ENCODE results near the gene TENT5C. TPM values are rescaled to one million over a fixed set of nuclear protein-coding genes. Genes with fewer than 3 reads are reported as not detected.

TENT5C gene
- total RNA-seq, 1 experiment from 2014 or later, result 1.4 TPM

GRCh38 chr1:117628343-117628742 is 22.5 kb downstream of the TENT5C start:
- H3K9me3 ChIP-seq (ENCODE audit: control insufficient read depth in 1 of 2, insufficient read depth in 1 of 2, low read depth in 1 of 2, low read length in 2 of 2), result no peaks in the 10 kb centered on the region
- CTCF ChIA-PET, result no interaction called here
- TF ChIP-seq SIN3A (IDR thresholded peaks at IDR 0.05; ENCODE audit: low read depth) (no peak), YY1 (IDR thresholded peaks at IDR 0.05; ENCODE audit: extremely low read depth, insufficient replicate concordance, low read depth, low read length) (no peak), CBX3 (IDR thresholded peaks at IDR 0.05; ENCODE audit: low read depth) (no peak)

GRCh38 chr1:117629625-117630422 is 24.0 kb downstream of the TENT5C start:
- no peaks in the 10 kb centered on the region for H3K9me3 ChIP-seq (ENCODE audit: control insufficient read depth in 1 of 2, insufficient read depth in 1 of 2, low read depth in 1 of 2, low read length in 2 of 2)
- no peaks in the 10 kb centered on the region for H4K20me1 ChIP-seq (ENCODE audit: insufficient read depth)
- no peak for ATAC-seq
- intact Hi-C loops (cut with micrococcal nuclease), result no loop called here
- no peaks in the 10 kb centered on the region; the same call in 1 of the 2 replicates for H3K27me3 ChIP-seq (ENCODE audit: insufficient read depth, low read length)
- RAD21 ChIA-PET (ENCODE audit: low non-redundant PET in 1 of 2, low total read pairs in 2 of 2, uncharacterized antibody in 2 of 2, unreplicated experiment in 2 of 2), result no interaction called here
- no peaks in the 10 kb centered on the region for H3K4me1 ChIP-seq (ENCODE audit: control insufficient read depth in 1 of 2, insufficient read depth in 2 of 2, low read length in 2 of 2)
- POLR2A ChIA-PET, result no interaction called here
- no peaks in the 10 kb centered on the region for H3K36me3 ChIP-seq (ENCODE audit: control insufficient read depth in 1 of 2, insufficient read depth in 2 of 2, low read length in 2 of 2)
- no peak overlapping the region for H3K27ac ChIP-seq (ENCODE audit: low read depth, low read length)
- no peak overlapping the region for H3K4me2 ChIP-seq (ENCODE audit: low read length)
- no peak overlapping the region for H3K4me3 ChIP-seq (replicated peaks in 1 of 2; ENCODE audit: low read depth in 1 of 2, low read length in 2 of 2)
- H3K79me2 ChIP-seq (ENCODE audit: insufficient read depth, low read length), result no peaks in the 10 kb centered on the region
- CTCF ChIA-PET, result no interaction called here
- no peak overlapping the region for H2AFZ ChIP-seq (ENCODE audit: low read depth, low read length, poor library complexity, severe bottlenecking)
- BruUV-seq (replicated peaks), result no TSS peak
- H3K9ac ChIP-seq (ENCODE audit: low read length), result no peak overlapping the region
- H3K9me2 ChIP-seq (ENCODE audit: insufficient read depth), result no peaks in the 10 kb centered on the region
- no peak for DNase-seq (ENCODE audit: low read depth, low spot score)
- TF ChIP-seq EZH2phosphoT487 (IDR thresholded peaks at IDR 0.05; ENCODE audit: borderline replicate concordance), result no peak
- TF ChIP-seq EGR1 (IDR thresholded peaks at IDR 0.05; ENCODE audit: low read depth), result no peak
- TF ChIP-seq REST (IDR thresholded peaks at IDR 0.05; ENCODE audit: low read depth), result no peak
- no peak for TF ChIP-seq YY1 (IDR thresholded peaks at IDR 0.05; ENCODE audit: extremely low read depth, insufficient replicate concordance, low read depth, low read length)
- no peak for TF ChIP-seq ZBTB33 (IDR thresholded peaks at IDR 0.05; ENCODE audit: extremely low read depth, insufficient replicate concordance, low read length)
- no peak for TF ChIP-seq TCF7L2 (IDR thresholded peaks at IDR 0.05; ENCODE audit: borderline replicate concordance, extremely low read depth, insufficient read depth, insufficient read length)
- TF ChIP-seq POLR2A (IDR thresholded peaks at IDR 0.05; ENCODE audit: borderline replicate concordance, extremely low read depth, insufficient read depth, insufficient read length), result no peak
- TF ChIP-seq FOSL1 (IDR thresholded peaks at IDR 0.05; ENCODE audit: low read depth), result no peak
- TF ChIP-seq SP1 (IDR thresholded peaks at IDR 0.05; ENCODE audit: low read depth), result no peak
- TF ChIP-seq SRF (IDR thresholded peaks at IDR 0.05; ENCODE audit: low read depth), result no peak
- TF ChIP-seq JUND (IDR thresholded peaks at IDR 0.05), result no peak

More at GRCh38 chr1:117628343-117628742, 22.5 kb downstream of the TENT5C start:
- intact Hi-C loops (cut with micrococcal nuclease), result no loop called here
- RAD21 ChIA-PET (ENCODE audit: low non-redundant PET in 1 of 2, low total read pairs in 2 of 2, uncharacterized antibody in 2 of 2, unreplicated experiment in 2 of 2), result no interaction called here
- H3K36me3 ChIP-seq (ENCODE audit: control insufficient read depth in 1 of 2, insufficient read depth in 2 of 2, low read length in 2 of 2), result no peaks in the 10 kb centered on the region
- POLR2A ChIA-PET, result no interaction called here
- no peaks in the 10 kb centered on the region; the same call in 1 of the 2 replicates for H3K27me3 ChIP-seq (ENCODE audit: insufficient read depth, low read length)
- no peak overlapping the region for H3K27ac ChIP-seq (ENCODE audit: low read depth, low read length)
- no TSS peak for BruUV-seq (replicated peaks)
- H3K9ac ChIP-seq (ENCODE audit: low read length), result no peak overlapping the region
- no peak overlapping the region for H3K4me2 ChIP-seq (ENCODE audit: low read length)
- no peak overlapping the region for H2AFZ ChIP-seq (ENCODE audit: low read depth, low read length, poor library complexity, severe bottlenecking)
- no peaks in the 10 kb centered on the region for H3K79me2 ChIP-seq (ENCODE audit: insufficient read depth, low read length)
- ATAC-seq (no peak), DNase-seq (ENCODE audit: low read depth, low spot score) (no peak)
- no peaks in the 10 kb centered on the region for H3K4me1 ChIP-seq (ENCODE audit: control insufficient read depth in 1 of 2, insufficient read depth in 2 of 2, low read length in 2 of 2)
- no peaks in the 10 kb centered on the region for H3K9me2 ChIP-seq (ENCODE audit: insufficient read depth)
- no peak overlapping the region for H3K4me3 ChIP-seq (replicated peaks in 1 of 2; ENCODE audit: low read depth in 1 of 2, low read length in 2 of 2)
- no peaks in the 10 kb centered on the region for H4K20me1 ChIP-seq (ENCODE audit: insufficient read depth)
